Stimulated activated CD4-positive, alpha-beta T cell treated with anti-CD3 and anti-CD28 coated beads, Interleukin-2, amount 100 ng/mL, for 48 hours (primary cell): ENCODE results near the gene SUN5.
"Not testable (repeated sequence)": the region's sequence is repeated elsewhere in the genome, so short reads cannot be mapped to it uniquely, and the experiment has no call there.

Experiments used
- DNase-seq, 2 donors: peaks; one replicate each; pipeline ENCODE4 v3.0.0-alpha.2; 2020

Gene SUN5

DNA sequence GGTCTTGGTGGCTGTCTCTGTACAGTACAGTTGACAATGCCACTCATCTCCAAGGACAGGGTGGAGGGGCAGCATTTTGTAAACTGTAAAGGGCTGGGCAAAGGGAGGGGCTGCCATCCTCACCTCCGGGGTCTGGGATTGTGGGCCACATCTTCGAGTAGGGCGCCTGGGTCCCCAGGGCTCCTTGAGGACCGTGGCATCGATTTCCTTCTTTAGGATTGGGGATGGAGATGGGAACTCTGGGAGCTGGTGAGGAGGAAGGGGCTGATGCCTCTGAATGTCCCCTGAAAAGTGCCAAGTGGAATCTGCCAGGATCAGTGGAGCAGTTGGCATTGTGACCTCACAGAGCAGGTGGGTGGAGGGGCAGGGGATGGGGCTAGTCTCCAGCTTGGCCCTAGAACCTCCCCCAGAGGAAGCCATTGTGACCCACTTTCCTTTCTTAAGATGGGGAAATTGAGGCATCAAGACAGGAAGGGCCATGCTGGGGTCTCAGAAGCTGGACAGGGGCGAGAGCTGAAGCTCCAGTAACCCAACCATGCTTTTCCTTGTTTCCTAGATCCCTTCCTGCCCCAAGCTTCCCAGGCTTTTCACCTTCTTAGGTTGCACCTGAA is at the start of gene SUN5:
TSS of gene SUN5 (minus strand) at position 293 of the 611 bp plus-strand sequence. CDS start at position 200, 93 bp downstream.
- DNase-seq: no peak

- no peak for DNase-seq
These were observed 49.3 kb upstream of the SUN5 start, which contains the start of gene BPIFB3 for GRCh38 chr20:33053291-33054106. BPIFB3 (plus strand) TSS chr20:33053903; CDS start chr20:33055436, 1,533 bp downstream.

DNA sequence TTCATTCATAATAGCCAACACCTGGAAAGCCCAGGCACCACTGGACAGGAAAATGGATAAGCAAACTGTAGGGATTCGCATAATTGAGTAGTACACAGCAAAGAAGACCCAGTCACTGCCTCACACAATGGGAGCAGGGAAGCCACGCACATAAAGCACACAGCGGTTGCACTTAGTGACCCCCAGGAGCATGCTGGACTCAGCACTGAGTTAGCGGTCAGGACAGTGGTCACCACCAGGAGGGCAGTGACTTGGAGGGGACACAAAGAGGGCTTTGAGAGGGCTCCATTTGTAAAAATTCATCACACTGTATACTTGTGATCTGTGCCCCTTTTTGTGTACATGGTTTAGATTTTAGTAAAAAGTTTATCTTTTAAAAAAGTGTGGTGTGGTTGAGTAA is 47.1 kb upstream of the SUN5 start:
- no peak for DNase-seq

GRCh38 chr20:33046412-33046811 is 42.2 kb upstream of the SUN5 start:
- no peak for DNase-seq

- DNase-seq: not testable (repeated sequence)
These were observed 41.0 kb upstream of the SUN5 start for GRCh38 chr20:33045129-33045721.

GRCh38 chr20:33043731-33044181 is 39.5 kb upstream of the SUN5 start:
- DNase-seq: no peak

DNA sequence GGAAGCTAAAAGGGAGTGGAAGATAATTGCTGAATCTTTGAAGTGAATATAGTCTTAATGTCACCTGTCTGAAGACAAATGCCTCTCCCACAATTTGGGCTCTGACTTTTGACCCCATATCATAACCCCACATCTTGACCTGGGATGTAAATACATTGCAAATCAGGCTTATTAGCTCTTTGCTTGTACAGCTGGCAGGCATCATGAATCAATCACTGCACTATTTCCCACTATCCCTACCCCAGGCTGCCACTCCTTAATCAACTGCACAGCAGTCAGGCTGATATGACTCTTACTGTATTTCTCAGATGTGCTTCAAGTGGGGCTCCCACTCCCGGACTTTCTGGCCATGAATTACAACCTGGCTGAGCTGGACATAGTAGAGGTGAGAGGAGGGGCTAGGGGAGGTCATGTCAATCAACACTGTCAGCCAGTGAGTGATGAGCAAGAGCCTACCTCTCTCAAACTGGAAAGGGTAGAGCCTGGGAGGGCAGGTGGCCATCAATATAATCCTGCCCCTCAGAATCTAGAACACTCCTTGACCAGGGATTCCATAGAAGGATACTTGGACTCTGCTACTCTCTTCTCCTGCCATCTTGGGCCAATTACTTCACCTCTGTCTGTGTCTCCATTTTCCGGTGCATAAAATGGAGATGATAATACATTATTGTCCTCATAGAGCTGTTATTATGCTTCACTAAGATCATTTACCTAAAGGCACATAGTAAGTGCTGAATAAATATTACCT is 38.9 kb upstream of the SUN5 start:
- DNase-seq: no peak

GRCh38 chr20:33042430-33042829 is 38.2 kb upstream of the SUN5 start:
- no peak for DNase-seq

- no peak for DNase-seq
These were observed 34.0 kb upstream of the SUN5 start for GRCh38 chr20:33038243-33038642.

GRCh38 chr20:33037456-33037855 is 33.2 kb upstream of the SUN5 start:
- DNase-seq: no peak

GRCh38 chr20:33034901-33035492 is 30.8 kb upstream of the SUN5 start:
- DNase-seq: no peak

- DNase-seq: no peak
These were observed 29.9 kb upstream of the SUN5 start for GRCh38 chr20:33034115-33034514.

- no peak for DNase-seq
These were observed 29.1 kb upstream of the SUN5 start for GRCh38 chr20:33033381-33033780.

DNA sequence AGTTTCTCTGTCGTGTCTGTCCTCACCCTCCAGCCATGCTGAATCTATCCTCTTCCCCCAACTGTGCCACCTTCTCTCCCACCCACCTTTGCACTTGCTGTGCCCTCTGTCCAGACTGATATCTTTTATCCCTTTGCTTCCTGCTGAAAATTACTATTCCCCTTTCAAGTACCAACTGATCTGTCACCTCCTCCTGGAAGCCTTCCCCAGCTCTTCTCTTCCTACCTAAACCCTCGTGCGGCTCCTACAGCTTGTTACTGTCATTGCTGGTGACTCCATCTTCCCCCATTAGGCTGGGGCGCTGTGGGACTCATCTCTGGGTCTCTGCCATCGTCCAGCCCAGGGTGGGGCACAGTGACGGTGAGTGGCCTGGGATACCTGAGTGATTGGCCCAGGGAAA is 28.3 kb upstream of the SUN5 start:
- DNase-seq: no peak

- no peak for DNase-seq
These were observed 27.3 kb upstream of the SUN5 start, which contains the start of gene BPIFB6 for GRCh38 chr20:33031531-33031930. BPIFB6 (plus strand) TSS chr20:33031648; CDS start chr20:33031648, 0 bp downstream.

DNA sequence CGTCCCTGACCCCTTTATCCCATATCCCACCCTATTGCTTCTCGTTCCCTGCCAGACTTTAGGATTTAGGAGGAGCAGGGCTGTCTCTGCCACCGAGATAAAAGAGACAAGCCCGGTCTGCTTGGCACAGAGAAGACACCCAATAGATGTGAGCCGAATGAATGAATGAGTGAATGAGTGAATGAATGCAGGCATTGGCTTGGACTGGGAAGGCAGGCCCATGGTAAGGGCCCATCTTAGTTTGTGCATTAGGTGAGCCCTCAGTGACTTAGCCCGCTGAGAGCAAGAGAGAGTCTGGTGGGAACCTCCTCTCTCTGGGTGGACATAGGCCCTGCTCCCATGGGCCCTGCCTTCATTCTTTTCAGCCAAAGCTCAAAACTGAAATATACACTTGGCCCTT is 26.3 kb upstream of the SUN5 start:
- no peak for DNase-seq

DNA sequence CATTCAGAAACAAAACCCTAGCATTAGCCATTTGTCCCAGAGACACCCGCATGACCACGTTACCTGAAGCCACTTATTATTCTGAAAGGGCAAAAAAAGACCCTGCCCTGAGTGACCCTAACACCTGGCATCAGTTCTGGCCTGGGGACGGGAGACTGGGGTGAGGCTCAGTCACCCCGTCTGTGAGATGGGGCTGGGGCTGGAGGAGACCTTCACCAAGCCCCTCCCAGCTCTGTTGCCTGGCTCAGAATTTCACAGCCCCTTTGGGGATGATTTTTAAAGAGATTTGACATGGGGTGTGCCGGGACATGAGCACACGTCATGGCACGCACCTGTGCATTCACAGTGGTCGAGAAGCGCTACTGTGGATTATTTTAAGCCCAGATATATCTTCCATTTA is 25.8 kb upstream of the SUN5 start:
- no peak for DNase-seq

DNA sequence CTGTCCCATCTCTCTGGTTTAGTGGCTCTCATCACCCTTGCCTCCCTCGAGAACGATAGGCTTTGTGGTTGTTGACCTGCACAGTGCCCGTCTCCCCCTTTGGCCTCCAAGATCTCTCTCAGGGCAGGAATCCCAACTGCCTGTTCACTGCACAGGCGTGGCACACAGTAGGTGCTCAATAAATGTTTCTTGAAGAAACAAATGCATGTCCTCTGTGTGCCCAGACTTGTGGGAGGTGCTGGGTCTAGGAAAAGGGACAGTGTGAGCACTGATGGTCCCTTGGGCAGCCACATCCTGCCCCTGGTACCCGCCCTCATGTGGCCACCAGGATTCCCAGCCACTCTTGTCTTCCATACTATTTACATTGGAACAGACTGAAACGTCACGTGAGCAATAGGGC is 24.6 kb upstream of the SUN5 start:
- DNase-seq: no peak

DNA sequence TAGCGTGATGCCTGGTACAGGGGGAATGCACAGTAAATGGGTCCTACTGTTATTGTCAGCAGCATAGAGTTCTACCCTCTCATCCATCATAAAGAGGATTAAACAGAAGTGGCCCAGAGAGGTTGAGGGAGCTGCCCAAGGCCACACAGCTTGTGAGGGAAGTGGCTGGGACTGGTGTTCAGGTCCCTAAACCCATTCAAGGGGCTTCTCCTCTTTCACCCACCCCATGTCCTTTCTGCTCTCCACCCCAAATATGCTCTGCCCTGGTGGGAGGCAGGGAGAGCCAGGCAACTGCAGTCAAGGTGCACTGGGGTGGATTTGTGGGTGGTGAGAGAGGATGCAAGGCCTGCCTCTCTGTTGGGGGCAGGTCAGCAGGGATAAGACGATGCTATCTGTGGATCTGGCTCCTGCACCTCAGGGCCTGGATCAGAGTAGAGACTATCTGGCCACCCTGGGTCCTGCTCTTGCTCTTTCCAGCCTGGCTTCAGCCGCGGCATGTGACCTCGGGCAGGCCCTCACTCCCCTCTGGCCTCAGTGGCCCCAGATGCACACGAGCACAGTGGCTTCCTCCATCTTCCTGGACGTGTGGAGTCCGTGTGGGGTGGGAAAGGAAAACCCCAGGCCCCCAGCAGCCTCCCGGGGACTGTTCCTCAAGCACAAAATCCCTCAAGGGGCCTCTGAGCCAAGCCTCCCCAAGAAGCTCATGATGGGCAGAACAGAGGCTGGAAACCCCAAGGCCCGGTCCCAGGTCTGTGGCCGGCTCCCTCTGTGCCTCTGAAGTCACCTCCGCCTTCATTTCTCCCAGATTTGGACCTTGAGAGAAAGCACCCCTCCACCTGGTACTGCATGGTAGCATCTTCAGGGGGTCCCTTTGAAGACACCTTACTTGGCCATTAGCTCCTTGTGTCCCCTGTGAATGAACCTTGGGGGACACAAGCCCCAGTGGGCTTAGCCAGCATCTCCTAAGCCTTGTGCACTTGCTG is 23.8 kb upstream of the SUN5 start:
- DNase-seq: no peak

DNA sequence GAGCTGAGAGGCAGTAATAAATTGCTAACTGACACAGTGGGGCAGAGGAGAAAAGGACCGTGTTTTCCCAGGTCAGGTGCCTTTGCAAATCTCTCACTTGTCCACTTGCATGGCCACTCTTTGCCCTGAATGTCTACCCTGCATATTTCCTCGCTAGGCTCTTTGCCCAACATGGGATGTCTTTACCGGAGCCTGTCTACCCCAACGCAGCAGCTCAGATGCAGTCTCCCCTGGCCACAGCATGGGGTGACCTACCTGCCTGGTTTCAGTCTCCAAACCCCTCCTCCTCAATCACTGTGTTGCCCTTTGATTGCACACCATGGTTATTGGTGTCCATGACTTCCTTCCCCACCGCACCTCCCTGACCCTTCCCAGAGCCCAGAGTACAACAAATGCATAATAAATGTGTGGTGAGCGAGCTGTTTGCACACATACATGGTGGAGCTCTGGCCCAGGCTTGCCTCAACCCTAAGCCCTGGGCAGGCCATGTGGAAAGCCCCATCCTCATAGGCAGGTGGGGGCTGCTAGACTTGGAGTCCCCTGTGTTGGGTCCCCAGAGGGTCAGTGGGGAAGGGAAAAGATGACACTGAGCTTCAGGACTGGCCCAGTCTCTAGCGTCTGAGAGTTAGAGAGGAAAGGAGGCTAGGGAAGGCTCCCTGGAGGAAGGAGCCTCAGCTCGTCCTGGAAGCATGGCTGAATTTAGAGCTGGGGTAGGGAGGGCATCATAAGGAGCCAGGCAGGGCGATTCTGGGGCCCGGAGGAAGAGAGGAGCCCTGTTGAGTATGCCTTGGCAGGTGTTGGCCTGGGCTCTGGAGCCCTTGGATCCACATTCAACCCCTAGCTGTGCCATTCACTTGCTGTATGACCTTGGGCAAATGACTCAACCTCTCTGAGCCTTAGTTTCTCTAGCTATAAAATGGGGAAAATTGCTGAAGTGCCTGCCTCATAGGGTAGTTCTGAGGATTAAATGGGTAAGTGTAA is 22.8 kb upstream of the SUN5 start:
- no peak for DNase-seq
